Measurements from ENCODE around the gene ILRUN.
"Not testable (repeated sequence)": the region's sequence is repeated elsewhere in the genome, so short reads cannot be mapped to it uniquely, and the experiment has no call there.

ILRUN gene

DNA sequence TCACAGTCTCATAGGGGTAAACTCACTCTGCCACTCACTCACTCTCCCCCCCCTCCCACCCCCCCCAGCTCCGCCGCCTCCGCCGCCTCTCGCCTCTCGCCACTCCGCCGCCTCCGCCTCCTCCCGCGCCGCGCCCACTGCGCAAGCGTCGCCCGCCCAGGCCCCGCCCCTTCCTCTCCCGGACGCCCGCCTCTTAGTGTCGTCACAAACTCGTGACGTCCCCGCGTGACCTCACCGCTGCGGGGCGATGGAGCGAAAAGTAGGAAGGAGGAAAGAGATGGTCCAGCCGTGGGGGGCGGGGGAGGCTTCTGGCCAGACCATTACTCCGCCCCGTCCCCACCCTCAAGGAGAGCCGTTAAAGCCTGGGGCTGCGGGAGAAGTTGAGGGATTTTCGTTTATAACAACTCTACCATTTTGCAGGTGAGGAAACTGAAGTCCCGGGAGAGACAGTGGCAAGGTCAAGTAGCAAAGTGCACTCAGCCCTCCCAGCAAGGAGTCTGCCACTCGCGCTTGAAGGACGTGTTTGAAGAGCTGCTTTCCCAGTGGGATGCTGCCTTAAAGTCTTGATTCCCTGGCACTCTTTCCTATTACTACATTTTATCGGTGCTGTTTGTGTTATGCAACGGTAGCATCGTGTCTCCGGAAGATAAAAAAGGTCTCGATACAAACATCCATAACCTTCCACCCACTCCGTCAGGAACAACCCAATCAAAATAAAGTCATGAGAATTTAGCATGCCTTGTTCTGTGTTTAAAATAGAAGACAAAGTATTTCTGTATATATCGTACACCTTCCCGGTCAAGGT lies at the start of gene ILRUN:
TSS of gene ILRUN (minus strand) at position 29 of the 805 bp plus-strand sequence. CDS start 164 bp downstream, outside the sequence.
- H3K4me3 ChIP-seq (ENCODE audit: low read depth, low read length), result peak within 1 kb of the TSS; percentile 66
- TF ChIP-seq, protein P1, sequence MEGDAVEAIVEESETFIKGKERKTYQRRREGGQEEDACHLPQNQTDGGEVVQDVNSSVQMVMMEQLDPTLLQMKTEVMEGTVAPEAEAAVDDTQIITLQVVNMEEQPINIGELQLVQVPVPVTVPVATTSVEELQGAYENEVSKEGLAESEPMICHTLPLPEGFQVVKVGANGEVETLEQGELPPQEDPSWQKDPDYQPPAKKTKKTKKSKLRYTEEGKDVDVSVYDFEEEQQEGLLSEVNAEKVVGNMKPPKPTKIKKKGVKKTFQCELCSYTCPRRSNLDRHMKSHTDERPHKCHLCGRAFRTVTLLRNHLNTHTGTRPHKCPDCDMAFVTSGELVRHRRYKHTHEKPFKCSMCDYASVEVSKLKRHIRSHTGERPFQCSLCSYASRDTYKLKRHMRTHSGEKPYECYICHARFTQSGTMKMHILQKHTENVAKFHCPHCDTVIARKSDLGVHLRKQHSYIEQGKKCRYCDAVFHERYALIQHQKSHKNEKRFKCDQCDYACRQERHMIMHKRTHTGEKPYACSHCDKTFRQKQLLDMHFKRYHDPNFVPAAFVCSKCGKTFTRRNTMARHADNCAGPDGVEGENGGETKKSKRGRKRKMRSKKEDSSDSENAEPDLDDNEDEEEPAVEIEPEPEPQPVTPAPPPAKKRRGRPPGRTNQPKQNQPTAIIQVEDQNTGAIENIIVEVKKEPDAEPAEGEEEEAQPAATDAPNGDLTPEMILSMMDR (IDR thresholded peaks at IDR 0.05; ENCODE audit: control insufficient read depth, extremely low read depth, insufficient read depth), result no peak
- DNase-seq (ENCODE audit: low read depth), result peak; percentile 61

DNA sequence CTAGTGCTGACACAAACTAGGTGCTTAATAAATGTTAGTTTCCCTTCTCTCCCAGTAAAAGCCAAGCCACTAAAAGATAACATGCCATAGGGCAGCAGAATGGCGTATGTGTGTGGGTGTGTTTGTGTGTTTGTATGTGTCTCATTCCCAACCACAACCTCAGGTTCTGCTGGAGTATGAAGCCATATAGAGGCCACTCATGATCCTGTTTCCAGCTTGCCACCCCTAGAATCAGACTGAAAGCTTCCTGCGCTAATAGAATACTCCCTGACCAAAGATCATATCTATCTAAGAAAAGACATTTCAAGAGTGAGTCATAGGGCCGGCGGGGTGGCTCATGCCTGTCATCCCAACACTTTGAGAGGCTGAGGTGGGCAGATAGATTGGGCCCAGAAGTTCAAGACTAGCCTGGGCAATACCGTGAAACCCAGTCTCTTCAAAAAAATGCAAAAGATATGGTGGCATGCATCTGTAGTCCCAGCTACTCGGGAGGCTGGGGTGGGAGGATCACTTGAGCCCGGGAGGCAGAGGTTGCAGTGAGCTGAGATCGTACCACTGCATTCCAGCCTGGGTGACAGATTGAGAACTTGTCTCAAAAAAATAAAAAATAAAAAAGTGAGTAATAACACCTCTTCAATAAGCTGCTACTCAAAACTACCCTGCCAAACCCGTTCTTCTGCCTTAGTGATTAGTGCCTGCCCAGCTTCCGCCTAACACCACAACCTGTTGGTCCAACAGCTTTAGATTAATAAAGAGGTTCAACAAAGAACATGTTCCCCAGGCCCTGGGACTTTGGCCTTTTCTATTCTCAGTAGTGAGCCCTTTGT lies 48.9 kb upstream of the ILRUN start:
- peak; percentile 67 for DNase-seq (ENCODE audit: low read depth)
- TF ChIP-seq, protein P1 (IDR thresholded peaks at IDR 0.05; ENCODE audit: control insufficient read depth, extremely low read depth, insufficient read depth), result no peak
- H3K4me3 ChIP-seq (ENCODE audit: low read depth, low read length), result no peak overlapping the region

DNA sequence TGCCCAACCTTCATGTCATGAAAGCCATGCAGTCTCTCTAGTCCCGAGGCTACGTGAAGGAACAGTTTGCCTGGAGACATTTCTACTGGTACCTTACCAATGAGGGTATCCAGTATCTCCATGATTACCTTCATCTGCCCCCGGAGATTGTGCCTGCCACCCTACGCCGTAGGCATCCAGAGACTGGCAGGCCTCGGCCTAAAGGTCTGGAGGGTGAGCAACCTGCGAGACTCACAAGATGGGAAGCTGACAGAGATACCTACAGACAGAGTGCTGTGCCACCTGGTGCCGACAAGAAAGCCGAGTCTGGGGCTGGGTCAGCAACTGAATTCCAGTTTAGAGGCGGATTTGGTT lies 47.7 kb upstream of the ILRUN start:
- H3K4me3 ChIP-seq (ENCODE audit: low read depth, low read length); DNase-seq (ENCODE audit: low read depth): not testable (repeated sequence)

DNA sequence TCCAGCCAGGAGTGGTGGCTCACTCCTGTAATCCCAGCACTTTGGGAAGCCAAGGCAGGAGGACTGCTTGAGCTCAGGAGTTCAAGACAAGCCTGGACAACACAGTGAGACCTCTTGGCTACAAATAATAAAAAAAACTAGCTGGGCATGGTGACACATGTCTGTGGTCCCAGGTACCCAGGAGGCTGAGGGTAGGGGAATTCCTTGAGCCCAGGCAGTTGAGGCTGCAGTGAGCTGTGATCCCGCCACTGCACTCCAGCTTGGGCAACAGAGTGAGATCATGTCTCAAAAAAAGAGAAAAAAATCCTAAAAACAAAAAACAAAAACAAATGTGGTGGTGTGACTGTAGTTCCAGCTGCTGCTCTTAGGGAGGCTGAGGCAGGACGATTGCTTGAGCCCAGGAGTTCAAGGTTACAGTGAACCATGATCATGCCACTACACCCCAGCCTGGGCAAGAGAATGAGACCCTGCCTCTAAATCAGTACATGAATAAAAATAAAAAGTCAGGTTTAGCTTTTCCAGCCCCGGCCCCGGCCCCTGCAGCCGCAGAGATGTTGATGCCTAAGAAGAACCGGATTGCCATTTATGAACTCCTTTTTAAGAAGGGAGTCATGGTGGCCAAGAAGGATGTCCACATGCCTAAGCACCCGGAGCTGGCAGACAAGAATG lies 47.2 kb upstream of the ILRUN start:
- H3K4me3 ChIP-seq (ENCODE audit: low read depth, low read length), result no peak overlapping the region
- TF ChIP-seq, protein P1 (IDR thresholded peaks at IDR 0.05; ENCODE audit: control insufficient read depth, extremely low read depth, insufficient read depth), result no peak
- DNase-seq (ENCODE audit: low read depth), result no peak

DNA sequence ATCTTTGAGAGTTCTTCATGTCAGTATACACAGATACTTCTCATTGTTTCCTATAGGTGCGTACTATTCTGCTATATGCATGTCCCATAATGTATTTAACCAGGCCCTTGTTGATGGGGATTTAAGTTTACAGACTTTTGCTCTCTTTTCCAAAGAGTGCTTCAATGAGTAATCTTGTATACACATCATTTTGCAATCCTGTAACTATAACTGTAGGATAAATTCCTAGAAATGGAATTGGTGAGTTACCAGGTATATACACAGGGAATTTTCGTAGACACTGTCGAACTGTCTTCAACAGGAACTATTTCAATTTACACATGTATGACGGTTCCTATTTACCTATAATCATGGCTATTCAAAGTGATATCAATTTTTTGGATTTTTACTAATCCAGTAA lies 45.5 kb upstream of the ILRUN start:
- TF ChIP-seq, protein P1 (IDR thresholded peaks at IDR 0.05; ENCODE audit: control insufficient read depth, extremely low read depth, insufficient read depth), result no peak
- H3K4me3 ChIP-seq (ENCODE audit: low read depth, low read length), result no peak overlapping the region
- no peak for DNase-seq (ENCODE audit: low read depth)

DNA sequence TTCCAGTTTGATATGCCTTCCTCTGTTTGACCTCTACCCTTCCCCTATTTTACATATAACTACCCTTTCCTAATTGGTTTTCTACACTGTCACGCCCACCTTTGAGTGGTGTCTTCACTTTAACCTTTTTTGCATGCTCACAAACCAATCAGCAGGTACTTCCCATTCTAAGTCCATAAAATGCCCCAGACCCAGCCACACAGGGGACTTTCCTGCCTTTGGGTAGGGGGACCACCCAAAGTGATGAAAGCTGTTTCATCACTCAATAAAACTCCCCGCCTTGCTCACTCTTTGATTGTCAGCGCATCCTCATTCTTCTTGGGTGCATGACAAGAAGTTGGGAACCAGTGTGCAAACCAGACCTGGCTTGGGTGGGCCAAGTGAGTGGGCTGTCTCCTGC lies 40.3 kb upstream of the ILRUN start:
- no peak overlapping the region for H3K4me3 ChIP-seq (ENCODE audit: low read depth, low read length)
- DNase-seq (ENCODE audit: low read depth), result no peak
- TF ChIP-seq, protein P1 (IDR thresholded peaks at IDR 0.05; ENCODE audit: control insufficient read depth, extremely low read depth, insufficient read depth), result no peak

Measured in LNCaP clone FGC (cell line).